NCI-H774 (cell line): ENCODE measurements around the gene A3GALT2.
A peak's percentile ranks its signal among the peaks of the same experiment; 100 is the strongest.

Experiments used
- DNase-seq: peaks from one replicate; lab custom pipeline; 2025; lab: John Stamatoyannopoulos, UW

Gene A3GALT2

GRCh38 chr1:33271666-33272505, 49.0 kb downstream of the A3GALT2 start:
- DNase-seq, result no peak

GRCh38 chr1:33270808-33271465, 50.0 kb downstream of the A3GALT2 start:
- DNase-seq, result no peak

GRCh38 chr1:33270379-33270778, 50.5 kb downstream of the A3GALT2 start:
- no peak for DNase-seq

DNA sequence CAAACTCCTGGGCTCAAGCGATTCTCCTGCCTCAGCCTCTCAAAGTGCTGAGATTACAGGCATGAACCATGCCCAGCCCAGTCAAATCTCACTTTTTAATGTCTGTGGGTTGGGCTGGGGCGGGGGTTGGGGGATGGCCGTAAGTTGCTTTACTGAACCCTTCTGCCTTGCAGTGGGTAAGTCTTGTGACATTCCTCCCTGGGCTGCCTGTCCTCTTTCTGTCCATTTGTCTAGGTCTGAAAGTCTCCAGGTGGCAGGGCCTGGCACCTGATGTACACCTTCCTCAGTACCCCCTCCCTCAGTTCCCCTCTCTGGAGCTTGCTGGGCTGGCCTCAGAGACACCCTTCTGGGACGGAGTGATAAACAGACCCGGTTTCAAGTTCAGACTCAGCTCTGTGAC, 51.3 kb downstream of the A3GALT2 start:
- DNase-seq, result no peak

- no peak for DNase-seq
Measured at GRCh38 chr1:33268927-33269610, 51.8 kb downstream of the A3GALT2 start.

DNA sequence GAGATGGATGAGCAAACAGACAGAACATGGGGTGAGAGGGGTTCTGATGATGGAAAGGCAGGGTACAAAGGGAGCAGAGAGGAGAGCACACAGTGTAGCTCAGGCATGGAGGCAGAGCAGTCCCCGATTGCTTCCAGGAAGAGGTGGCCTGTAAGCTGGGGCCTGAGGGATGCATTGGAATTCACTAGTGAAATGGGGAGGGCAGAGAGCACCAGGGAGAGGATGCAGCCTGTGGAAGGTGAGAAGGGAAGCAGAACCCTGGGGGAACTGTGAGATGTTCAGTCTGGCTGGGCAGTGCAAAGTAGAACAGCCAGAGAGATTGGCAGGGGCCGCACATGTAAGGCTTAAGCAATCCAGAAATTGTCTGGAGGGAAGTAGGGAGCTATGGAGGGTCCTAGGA, 52.4 kb downstream of the A3GALT2 start:
- no peak for DNase-seq

GRCh38 chr1:33267468-33268205, 53.3 kb downstream of the A3GALT2 start:
- DNase-seq, result no peak

GRCh38 chr1:33266766-33267165, 54.1 kb downstream of the A3GALT2 start:
- no peak for DNase-seq

GRCh38 chr1:33265780-33266605, 54.9 kb downstream of the A3GALT2 start:
- DNase-seq, result no peak

DNA sequence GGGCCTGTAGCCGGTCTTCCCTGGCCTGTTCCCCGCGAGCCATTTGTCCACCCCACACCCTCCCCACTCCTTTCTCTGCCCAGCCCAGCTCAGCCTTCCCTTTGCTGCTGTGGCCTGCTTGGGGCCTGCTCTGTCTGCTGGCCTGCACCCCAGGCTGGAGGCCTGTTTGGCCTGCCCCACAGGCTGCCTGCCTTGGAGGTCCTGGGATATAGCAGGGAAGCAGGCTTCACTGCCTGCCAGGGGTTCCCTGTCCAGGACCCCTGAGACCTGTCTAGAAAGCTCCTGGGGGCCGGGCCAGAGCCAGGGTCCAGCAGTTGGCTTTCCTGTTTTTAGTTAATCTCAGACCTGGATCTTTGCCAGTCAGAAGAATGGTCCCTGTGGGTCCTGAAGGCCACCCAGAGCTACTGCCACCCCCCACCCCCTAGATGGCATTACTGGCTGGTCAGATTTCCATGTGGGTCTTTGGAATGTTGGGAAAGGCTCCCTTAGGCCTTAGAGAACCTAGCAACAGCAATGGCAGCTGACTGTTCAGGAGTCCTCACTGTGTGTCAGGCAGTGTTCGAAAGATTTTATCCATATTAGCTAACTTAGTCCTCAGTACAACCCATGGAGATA, 56.9 kb downstream of the A3GALT2 start:
- DNase-seq, result no peak

DNA sequence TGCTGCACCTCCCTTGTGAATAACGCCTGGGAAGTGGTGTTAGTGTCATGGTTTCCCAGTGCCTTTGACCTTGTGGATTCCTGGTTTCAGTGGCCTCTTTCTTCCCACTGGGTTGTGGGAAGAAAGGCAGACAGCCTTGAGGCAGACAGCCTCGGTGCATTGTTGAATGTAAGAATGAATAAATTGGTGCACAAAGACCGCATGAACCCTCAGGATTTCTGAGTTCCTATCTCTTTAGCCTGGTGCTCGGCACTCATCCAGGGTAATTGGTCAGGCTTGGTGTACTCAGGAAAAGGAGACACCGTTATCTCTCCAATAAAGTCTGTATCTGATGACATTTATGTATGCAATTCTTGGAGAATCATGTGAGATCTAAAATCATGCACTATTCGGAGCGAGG, 59.6 kb downstream of the A3GALT2 start:
- DNase-seq, result no peak

DNA sequence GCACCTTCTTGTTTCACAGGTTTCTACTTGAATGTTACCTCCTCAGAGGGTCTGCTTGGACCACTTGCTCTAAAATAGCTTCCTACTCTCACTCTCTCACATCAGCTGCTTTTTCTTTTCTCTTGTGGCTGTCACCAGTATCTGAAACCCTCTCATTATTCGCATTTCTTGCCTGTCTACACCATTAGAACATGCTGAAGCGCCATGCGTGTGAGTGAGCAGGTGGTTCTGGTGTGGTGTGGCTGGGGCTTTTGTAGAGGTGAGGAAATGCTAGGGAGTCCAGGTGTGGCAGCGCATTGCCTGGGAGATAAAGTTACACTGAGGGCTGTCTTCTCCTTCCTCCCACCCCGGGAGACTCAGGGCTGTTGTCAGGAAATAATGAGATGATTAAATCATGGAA, 60.5 kb downstream of the A3GALT2 start:
- DNase-seq, result peak; percentile 34

DNA sequence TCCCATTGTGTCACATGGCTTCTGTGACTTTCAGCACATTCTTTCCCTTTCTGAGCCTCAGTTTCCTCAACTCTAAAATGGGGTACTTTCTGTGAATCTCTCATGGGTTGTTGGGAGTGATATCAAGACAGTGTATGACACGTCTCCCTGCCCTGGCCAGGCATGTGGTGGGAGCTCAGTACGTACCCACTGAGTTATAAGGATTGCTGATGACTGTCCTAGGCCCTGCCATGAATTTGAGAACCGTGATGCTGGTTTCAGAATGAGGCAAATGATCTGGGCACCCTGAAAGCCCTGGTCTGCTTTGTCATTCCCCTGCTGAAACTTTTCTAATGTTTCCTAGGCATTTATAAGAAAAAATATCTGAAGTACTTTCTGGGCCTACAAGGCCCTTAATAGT, 61.0 kb downstream of the A3GALT2 start:
- no peak for DNase-seq

GRCh38 chr1:33258788-33259274, 62.1 kb downstream of the A3GALT2 start:
- no peak for DNase-seq

- no peak for DNase-seq
Measured at GRCh38 chr1:33257772-33258712, 62.9 kb downstream of the A3GALT2 start.

GRCh38 chr1:33257207-33257771, 63.6 kb downstream of the A3GALT2 start:
- no peak for DNase-seq
